HG03108 (cell line): ENCODE results near the gene DEFB131B.
"Not testable (repeated sequence)": the region's sequence is repeated elsewhere in the genome, so short reads cannot be mapped to it uniquely, and the experiment has no call there.

Experiments used
- ATAC-seq: cut with Tn5 transposase; IDR thresholded peaks from one replicate; pipeline ENCODE4 v1.9.1; 2021; ENCODE audit warnings: moderate library complexity; ENCODE audit not compliant: unreplicated experiment

DEFB131B gene

DNA sequence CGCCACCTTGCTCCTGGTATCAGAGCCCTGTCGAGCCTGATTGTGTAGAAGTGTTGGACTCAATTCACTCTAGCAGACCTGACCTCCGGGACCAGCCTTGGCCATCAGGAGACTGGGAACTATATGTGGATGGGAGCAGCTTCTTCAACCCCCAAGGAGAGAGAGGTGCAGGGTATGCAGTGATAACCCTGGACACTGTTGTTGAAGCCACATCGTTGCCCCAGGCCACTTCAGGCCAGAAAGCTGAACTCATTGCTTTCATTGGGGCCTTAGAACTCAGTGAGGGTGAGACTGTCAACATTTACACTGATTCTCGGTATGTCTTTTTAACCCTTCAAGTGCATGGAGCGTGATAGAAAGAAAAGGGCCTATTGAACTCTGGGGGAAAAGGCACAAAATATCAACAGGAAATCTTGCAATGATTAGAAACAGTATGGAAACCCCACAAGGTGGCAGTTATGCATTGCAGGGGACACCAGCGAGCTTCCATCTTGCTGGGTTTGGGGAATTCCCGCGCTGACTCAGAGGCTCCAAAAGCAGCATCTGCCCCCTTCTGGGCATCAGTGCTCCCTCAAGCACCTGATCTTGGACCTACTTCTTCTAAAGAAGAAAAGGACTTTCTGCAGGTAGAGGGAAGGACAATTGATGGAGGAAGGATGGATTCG is 33.2 kb downstream of the DEFB131B start:
- not testable (repeated sequence) for ATAC-seq

DNA sequence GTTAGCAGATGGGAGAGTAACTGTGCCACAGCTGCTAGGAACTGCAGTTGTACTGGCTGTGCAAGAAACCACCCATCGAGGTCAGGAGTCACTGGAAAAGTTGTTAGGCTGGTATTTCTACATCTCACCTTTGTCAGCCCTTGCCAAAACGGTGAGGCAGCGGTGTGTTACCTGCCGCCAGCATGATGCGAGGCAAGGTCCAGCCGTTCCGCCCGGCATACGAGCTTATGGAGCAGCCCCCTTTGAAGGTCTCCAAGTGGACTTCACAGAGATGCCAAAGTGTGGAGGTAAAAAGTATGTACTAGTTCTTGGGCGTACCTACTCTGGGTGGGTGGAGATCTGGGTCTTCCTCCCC is 33.7 kb downstream of the DEFB131B start:
- ATAC-seq, result not testable (repeated sequence)

DNA sequence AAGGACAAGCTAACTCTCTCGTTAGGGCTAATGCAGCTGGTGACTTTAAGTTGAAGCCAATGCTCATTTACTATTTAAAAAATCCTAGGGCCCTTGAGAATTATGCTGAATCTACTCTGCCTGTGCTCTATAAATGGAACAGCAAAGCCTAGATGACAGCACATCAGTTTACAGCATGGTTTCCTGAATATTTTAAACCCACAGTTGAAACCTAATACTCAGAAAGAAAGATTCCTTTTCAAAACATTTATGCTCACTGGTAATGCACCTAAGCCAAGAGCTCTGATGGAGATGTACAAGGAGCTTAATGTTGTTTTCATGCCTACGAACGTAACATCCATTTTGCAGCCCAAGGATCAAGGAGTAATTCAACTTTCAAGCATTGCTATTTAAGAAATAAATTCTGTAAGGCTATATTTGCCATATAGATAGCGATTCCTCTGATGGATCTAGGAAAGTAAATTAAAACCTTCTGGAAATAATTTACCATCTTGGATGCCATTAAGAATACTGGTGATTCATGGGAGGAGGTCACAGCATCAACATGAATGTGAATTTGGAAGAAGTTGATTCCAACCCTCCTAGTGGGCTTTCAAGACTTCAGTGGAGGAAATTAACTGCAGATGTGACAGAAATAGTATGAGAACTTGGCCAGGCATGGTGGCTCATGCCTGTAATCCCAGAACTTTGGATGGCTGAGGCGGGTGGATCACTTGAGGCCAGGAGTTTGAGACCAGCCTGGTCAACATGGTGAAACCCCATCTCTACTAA is 35.7 kb downstream of the DEFB131B start:
- ATAC-seq, result no peak

DNA sequence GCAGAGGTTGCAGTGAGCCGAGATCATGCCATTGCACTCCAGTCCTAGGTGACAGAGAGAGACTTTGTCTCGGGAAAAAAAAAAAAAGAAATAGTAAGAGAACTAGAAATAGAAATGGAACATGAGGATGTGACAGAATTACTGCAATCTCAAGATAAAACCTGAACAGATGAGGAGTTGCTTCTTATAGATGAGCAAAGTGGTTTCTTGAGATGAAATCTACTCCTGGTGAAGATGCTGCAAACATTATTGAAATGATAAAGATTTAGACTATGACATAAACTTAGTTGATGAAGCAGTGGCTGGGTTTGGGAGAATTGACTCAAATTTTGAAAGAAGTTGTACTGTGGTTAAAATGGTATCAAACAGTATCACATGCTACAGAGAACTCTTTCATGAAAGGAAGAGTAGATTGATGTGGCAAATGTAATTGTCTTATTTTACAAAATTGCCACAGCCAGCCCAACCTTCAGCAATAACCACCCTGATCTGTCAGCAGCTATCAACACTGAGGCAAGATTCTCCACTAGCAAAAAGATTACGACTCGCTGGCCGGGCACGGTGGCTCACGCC is 36.5 kb downstream of the DEFB131B start:
- no peak for ATAC-seq

DNA sequence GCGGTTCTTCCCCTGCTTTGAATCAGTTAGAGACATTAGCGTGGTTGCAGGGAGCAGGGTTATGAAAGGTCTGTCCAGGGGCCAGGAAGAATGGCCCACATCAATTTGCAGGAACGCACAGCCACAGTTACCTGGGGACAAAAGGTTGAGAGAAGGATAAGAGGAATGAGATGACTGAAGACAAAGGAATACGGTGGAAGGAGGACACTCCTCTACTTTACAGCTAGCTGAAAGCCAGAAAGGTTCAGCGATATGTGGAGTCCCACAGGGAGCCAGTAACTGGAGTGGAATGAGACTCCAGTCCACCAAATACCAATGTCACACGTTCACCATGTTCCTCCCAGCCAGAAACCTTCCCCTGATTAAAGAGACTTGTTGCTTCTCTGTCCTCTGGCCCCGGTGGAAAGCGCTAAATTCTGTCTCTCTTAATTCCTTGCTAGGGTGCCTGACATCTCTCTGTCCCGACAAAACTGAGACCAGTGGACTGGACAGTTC is 39.4 kb downstream of the DEFB131B start:
- no peak for ATAC-seq

DNA sequence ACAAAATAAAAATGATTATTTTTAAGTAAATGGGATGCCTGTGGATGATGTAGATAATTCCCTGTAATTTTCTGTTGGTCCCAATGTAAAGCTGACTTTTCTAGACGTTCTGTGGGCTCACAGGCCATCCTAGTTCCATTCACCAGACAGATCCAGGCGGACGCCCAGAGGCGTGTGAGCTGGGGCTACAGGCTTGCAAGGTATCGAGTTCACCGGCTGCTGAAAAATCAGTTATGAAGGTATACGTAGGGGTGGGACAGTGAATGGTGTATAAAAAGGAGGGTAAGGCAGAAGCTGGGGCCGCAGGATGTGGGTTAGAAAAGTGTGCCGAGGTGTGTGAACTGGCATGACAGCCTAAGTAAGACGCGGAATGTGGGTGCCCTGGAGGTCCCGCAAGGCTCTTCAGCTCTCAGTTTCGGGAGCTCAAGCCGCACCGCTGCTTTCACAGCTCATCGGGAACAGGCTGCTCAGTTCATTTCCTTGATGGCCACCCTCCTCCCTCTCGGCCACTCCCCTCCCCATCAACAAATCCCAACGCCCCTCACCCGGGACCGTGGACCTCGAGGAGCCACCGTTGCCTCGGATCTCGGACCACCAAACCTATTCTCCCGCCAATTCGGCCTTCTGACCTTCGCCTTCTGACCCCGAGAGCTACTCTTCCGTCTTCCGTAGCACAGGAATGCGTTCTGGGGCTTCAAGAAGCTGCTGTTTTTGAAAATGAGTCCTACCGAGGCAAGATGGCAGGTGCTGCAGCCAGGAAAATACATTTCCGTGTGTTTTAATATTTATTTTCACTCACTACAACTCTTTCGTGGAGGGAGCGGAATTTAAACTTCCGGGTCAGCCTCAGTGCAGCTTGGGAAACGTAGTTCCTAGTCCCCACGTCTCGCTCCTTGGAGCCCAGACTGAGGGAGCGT is 49.8 kb downstream of the DEFB131B start, which contains the start of gene XNDC1N:
Gene XNDC1N (minus strand): TSS at position 775 of the 917 bp plus-strand sequence. CDS start 5,241 bp downstream, outside the sequence.
- ATAC-seq, result peak; percentile 57

DNA sequence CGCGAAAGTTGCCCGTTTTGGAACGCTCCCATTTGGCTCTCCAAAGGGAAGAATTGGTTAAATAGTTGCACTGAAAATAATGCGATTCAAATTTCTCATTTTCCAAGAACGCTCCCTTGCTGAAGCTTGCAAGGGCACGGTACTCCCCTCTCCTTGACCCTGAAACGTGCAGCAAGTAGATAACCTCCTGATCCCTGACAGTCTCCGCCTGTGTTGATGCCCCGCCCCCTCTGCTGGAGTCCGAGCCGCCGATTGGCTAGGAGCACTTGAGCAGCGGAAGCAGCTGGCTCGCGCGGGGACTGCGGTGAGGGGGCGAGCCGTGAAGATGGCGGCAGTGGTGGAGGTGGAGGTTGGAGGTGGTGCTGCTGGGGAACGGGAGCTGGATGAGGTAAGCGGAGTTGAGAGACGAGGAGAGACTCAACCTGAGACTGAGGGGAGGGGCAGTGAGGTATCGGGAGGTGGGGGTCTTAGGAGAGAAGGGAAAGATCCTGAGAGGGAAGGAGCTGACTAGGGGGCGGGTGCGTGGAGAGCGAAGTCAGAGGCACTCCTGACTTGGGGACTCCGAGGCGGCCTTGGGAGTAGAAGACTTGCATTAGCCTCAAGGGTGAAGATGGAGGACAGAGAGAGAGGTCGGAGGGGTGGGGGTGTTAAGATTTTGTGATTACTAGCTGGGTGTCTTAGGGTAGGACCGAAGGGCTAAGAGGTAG is 50.6 kb downstream of the DEFB131B start, which contains the start of gene RNF121:
Gene RNF121 (plus strand): TSS at position 310 of the 707 bp plus-strand sequence. CDS start 16 bp downstream, at position 326.
- ATAC-seq, result peak; percentile 72

DNA sequence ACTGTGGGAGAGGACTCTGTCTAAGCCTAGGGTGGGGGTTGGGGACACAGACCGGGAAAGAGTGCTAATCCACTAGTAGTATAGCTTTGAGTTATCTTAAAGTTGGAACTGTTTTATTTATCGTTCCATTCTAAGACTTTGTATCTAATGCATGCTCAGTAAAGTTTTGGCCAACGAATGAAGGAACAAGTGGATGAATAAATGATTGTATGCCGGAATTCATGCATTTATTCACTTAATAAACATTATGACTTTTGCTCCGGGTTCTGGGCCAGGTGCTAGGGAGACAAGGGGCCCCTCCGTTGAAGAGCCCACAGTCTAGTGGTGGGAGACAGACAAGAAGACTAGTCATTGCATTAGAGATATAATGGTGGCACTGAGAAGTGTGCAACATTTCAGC is 51.2 kb downstream of the DEFB131B start:
- ATAC-seq, result no peak

DNA sequence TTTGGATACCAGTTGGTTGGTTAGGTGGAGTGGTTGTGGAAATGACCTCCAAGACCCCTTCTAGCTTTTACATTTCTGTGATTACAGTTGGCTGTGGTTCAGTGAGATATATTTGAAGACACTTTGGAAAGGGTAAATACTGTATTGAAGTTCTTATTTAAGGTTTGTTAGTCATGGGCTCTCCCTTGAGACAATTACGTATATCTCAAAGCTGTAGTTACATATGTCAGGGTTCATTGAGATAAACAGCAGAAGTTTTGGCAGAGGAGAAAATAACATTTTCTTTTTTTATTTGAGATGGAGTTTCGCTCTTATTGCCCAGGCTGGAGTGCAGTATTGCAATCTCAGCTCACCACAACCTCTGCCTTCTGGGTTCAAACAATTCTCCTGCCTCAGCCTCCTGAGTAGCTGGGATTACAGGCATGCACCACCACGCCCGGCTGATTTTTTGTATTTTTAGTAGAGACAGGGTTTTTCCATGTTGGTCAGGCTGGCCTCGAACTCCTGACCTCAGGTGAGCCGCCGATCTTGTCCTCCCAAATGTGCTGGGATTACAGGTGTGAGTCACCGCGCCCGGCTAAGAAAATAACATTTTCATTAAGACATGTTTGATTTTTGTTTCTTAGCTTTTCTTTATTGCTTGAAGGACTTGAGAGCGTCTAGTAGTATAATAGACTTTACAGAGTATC is 52.4 kb downstream of the DEFB131B start:
- ATAC-seq, result no peak

DNA sequence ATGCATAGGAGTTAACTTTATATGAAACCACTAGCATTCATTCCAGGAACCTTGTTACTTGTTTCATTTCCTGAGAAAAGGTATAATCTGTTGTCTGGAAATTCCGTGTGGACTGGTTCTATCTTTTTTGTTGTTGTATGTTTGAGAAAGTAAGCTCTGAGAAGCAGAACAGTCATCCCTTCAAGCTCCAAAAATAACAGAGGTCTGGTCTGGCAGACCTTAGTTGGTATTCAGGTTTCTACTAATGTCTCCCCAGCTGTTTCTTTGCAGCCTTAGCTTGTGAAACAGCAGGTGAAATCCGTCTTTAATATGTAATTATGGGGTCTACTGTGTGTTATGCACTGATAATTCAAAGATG is 53.0 kb downstream of the DEFB131B start:
- ATAC-seq, result no peak

DNA sequence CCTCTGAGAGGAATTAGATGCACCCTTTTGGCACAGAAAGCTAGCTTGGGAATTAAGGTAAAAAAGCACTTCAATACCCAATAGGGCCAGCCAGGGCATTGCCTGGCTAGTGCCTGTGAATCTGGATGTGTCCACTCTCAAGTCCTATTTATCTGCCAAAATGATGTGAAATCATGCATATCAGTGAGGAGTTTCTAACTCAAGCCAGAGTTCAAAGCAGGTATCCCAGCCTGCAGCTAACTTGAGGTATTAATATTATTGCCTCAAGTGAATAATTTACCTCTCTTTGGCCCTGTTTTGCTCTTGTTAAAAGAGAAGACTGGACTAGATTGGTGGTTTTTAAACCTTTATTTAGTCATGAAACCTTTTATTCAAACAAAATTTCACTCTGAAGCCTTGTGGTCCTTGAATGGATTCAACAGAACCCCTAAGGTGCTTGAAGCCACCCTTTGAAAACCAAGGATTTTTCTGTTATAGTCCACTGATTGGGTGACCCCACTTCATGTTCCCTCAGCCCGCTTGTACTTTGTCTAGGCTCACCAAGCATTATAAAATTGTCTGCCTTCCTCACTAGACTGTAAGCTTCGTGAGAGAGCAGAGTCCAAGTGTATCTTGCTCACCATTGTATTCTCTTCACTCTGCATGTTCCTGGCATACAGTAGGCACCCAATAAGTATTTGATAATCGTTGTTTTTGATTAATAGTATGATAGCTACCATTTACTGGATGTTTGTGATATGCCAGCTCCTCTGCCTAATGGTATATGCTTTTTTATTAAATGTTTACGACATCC is 55.1 kb downstream of the DEFB131B start:
- ATAC-seq, result no peak
